ENCODE results near the gene ASF1B.

ASF1B gene

DNA sequence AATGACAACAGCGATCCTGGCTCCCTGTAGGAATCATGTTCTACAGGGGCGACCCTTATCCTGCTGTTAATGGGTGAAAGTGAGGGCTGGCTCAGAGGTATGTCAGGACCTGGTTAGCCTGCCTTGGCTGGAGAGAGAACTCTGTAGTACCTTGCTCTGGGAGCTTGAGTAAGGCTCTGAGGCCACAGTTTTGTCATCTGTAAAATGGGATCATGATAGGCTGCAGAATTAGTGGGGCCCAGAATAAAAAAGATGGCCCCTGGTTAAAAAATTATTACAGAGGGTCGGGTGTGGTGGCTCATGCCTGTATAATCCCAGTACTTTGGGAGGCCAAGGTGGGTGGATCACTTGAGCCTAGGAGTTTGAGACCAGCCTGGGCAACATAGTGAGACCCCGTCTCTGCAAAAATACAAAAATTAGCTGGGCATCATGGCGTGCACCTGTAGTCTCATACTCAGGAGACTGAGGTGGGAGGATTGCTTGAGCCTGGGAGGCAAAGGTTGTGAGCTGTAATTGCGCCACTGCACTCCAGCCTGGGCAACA lies 35.3 kb downstream of the ASF1B start:
- Histone ChIP-seq H3K9ac (ENCODE audit: low read depth, low read length) (no peak overlapping the region), H3K9me3 (replicated peaks; ENCODE audit: low read length) (no peaks in the 10 kb centered on the region), H3K27me3 (ENCODE audit: control insufficient read depth, insufficient read depth, low read length) (no peaks in the 10 kb centered on the region), H3K4me3 (ENCODE audit: low read length) (no peak overlapping the region), H3K4me1 (ENCODE audit: control insufficient read depth, insufficient read depth, low read length) (no peaks in the 10 kb centered on the region), H3K36me3 (ENCODE audit: insufficient read depth, low read length) (peaks cover 47% of the 10 kb centered on the region), H3K4me2 (ENCODE audit: low read length) (no peak overlapping the region)

DNA sequence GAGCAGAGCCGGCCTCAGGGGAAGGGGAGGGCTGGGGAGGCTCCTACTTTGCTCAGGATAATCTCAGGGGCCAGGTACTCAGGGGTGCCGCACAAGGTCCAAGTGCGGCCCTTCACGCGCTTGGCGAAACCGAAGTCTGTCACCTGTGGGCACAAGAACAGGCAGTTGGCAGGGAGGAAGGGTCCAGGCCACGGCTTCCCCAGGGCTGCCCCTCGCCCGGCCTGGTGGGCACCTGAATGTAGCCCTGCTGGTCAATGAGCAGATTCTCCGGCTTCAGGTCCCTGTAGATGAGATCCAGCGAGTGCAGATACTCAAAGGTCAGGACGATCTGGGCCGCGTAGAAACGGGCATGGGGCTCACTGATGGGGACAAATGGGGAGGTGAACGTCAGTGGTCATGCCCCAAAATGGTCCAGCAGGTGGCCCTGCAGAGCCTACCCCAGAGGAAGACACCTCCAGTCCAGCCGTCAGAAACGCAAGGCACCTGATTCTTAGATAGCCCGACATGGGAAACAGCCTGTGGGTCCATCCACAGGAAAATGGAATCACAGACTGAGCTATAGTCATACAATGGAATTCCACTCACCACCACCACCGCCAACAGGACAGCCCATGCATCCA lies 38.7 kb downstream of the ASF1B start:
- H3K9me3 ChIP-seq (replicated peaks; ENCODE audit: low read length), result peaks cover 9% of the 10 kb centered on the region
- no peak overlapping the region for H3K4me3 ChIP-seq (ENCODE audit: low read length)
- H3K36me3 ChIP-seq (ENCODE audit: insufficient read depth, low read length), result peaks cover 42% of the 10 kb centered on the region
- no peaks in the 10 kb centered on the region for H3K27me3 ChIP-seq (ENCODE audit: control insufficient read depth, insufficient read depth, low read length)
- no peak overlapping the region for H3K4me2 ChIP-seq (ENCODE audit: low read length)
- H3K4me1 ChIP-seq (ENCODE audit: control insufficient read depth, insufficient read depth, low read length), result no peaks in the 10 kb centered on the region
- no peak overlapping the region for H3K9ac ChIP-seq (ENCODE audit: low read depth, low read length)

DNA sequence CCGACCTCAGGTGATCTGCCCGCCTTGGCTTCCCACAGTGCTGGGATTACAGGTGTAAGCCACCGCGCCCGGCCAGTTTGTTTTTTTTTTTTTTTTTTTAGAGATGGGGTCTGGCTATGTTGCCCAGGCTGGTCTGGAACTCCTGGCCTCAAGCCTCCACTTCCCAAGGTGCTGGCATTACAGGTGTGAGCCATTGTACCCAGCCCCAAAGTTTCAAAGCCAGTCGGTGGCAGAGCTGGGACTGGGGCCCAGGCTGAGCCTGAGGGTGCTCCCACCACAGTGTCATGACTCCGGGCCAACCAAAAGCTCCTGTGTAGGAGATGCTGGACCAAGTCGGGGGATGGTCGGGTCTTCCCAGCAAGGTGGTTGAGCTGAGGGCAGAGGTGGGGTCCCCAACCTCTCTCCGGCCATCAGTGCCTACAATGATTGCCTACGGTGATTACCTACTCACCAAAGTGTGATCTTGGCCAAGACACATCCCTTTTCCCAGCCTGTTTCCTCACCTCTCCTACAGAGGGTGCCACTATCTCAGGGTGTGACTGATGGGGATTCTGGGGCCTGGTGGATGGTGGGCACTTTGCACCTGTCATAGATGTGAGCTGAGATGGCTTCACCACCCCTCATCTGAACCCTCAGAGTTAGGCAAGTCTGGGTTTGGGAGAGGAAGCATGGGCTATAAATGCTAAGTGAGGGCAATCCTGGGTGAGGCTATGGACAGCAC lies 40.0 kb downstream of the ASF1B start:
- H3K4me1 ChIP-seq (ENCODE audit: control insufficient read depth, insufficient read depth, low read length), result peaks cover 7% of the 10 kb centered on the region
- no peaks in the 10 kb centered on the region for H3K27me3 ChIP-seq (ENCODE audit: control insufficient read depth, insufficient read depth, low read length)
- no peak overlapping the region for H3K4me3 ChIP-seq (ENCODE audit: low read length)
- H3K4me2 ChIP-seq (ENCODE audit: low read length), result no peak overlapping the region
- H3K9ac ChIP-seq (ENCODE audit: low read depth, low read length), result no peak overlapping the region
- H3K36me3 ChIP-seq (ENCODE audit: insufficient read depth, low read length), result peaks cover 34% of the 10 kb centered on the region
- H3K9me3 ChIP-seq (replicated peaks; ENCODE audit: low read length), result peaks cover 9% of the 10 kb centered on the region

DNA sequence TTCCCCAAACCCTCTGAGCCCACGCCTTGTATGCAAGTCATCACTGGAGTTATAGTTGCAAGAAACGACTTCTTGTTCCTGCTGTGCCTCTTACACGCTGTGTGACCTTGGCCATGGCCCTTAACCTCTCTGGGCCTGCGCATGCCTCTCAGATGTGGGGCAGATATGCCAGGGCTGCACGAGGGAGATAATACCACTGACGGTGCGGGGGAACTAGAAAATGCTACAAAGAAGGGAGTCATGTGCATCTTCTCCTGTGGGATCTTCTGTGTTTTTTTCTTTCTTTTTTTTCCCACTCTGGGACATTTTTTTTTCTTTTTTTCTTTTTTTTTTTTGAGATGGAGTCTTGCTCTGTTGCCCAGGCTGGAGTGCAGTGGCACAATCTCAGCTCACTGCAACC lies 41.5 kb downstream of the ASF1B start:
- H3K4me2 ChIP-seq (ENCODE audit: low read length), result no peak overlapping the region
- H3K9ac ChIP-seq (ENCODE audit: low read depth, low read length), result no peak overlapping the region
- no peak overlapping the region for H3K4me3 ChIP-seq (ENCODE audit: low read length)
- H3K36me3 ChIP-seq (ENCODE audit: insufficient read depth, low read length), result peaks cover 23% of the 10 kb centered on the region
- peaks cover 9% of the 10 kb centered on the region for H3K4me1 ChIP-seq (ENCODE audit: control insufficient read depth, insufficient read depth, low read length)
- H3K27me3 ChIP-seq (ENCODE audit: control insufficient read depth, insufficient read depth, low read length), result no peaks in the 10 kb centered on the region
- peaks cover 9% of the 10 kb centered on the region for H3K9me3 ChIP-seq (replicated peaks; ENCODE audit: low read length)

DNA sequence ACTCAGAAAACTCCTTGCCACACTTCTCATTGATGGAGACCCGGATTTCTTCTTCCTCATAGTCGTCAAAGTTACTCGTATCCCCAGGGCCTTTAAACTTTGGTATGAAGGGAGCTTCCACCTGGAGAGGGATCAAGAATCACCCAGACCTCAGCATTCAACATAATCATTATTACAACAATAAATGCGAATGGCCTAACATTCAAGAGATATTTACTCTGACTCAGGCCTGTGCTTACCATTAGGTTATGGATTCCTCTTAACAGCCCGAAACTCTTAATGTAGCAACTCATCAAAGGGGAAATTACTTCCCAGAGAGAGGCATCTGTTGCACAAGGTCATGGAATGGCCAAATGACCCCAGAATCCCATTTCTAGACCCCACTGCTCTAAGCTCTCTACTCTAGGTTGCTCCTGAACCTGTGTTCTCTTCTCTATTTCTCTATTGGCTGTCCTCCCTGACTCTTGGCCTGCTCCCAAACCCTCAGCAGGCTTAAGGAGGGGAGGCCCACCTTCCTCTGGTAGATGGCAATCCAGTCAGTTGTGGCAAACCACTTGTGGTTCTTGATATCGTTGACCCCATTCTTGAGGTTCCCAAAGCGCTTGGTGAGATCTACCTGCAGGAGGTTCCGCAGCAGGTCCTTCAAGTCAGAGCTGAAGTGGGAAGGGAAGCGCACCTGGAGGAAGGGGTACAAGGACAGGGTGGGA lies 43.1 kb downstream of the ASF1B start:
- Histone ChIP-seq H3K9me3 (replicated peaks; ENCODE audit: low read length) (peaks cover 9% of the 10 kb centered on the region), H3K36me3 (ENCODE audit: insufficient read depth, low read length) (peaks cover 28% of the 10 kb centered on the region), H3K4me2 (ENCODE audit: low read length) (no peak overlapping the region), H3K4me3 (ENCODE audit: low read length) (no peak overlapping the region), H3K9ac (ENCODE audit: low read depth, low read length) (no peak overlapping the region), H3K27me3 (ENCODE audit: control insufficient read depth, insufficient read depth, low read length) (no peaks in the 10 kb centered on the region), H3K4me1 (ENCODE audit: control insufficient read depth, insufficient read depth, low read length) (peaks cover 14% of the 10 kb centered on the region)

DNA sequence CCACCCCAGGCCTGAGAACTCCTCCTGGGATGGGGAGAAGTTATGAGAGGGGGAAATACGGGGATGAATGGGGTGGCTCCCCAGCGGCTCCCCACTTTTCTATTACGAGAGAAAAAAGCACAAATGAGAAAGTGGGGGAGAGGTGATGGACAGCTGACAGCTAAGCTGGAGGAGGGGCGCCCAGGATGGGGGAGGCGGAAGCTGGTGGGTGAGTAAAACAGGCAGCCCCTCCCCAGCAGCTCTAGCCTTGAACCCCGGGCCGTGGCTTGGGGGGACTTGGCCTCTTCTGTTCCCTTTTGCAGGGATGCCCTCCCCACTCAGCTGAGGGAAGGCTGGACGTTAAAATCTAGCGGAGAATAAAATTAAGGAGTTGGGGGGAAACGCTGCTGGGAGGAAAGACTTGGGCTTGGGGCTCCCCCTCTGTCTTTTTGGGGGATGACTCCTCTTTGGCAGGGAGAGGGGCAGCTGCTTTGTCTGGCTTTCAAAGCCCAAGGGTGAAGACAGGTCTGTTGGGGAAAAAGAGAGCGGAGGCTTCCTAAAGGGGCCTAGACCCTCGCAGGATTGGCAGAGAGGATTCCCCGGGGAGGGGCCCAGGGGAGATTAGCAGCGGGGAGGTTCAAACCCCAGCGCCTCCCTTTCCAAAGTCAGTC lies 44.5 kb downstream of the ASF1B start:
- Histone ChIP-seq H3K9ac (ENCODE audit: low read depth, low read length) (peak overlapping the region; percentile 90), H3K27me3 (ENCODE audit: control insufficient read depth, insufficient read depth, low read length) (no peaks in the 10 kb centered on the region), H3K4me2 (ENCODE audit: low read length) (peak overlapping the region; percentile 100), H3K4me3 (ENCODE audit: low read length) (peak overlapping the region; percentile 95), H3K36me3 (ENCODE audit: insufficient read depth, low read length) (peaks cover 21% of the 10 kb centered on the region), H3K9me3 (replicated peaks; ENCODE audit: low read length) (peaks cover 9% of the 10 kb centered on the region), H3K4me1 (ENCODE audit: control insufficient read depth, insufficient read depth, low read length) (peaks cover 14% of the 10 kb centered on the region)

DNA sequence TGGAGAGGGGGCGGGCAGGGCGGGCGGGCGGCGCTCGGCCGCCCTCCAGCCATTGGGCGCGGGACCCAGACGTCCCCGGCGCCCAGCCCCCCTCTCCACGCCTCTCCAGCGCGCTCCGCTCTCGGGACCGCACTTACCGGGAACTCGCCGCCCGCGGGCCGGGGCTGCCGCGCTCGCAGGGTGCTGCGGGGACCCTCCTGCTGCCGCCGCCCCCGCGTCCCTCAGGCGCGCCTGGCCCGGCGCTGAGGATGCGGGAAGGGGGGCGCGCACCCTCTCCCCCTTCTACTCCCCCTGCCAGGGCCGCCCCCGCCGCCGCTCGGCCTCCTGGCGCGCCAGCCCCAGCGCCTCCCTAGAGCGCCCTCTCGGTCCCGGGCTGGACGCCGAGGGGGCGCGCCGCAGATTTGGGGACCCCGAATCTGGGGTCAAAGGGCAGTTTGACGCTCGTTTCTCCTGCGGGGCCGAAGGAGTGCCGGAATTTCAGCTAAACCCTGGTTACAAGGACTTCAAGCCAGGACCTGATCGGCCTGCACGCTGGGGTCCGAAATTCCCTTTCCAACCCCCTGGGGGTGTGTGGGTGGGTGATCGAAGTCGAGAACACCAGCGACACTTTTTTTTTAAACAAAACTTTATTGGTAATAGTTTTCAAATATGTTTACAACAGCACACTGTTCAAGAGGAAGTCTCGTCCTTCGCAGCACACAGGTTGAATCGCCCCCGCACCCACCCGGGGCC lies 45.1 kb downstream of the ASF1B start:
- H3K9me3 ChIP-seq (replicated peaks; ENCODE audit: low read length), result peaks cover 9% of the 10 kb centered on the region
- peak overlapping the region; percentile 95 for H3K4me3 ChIP-seq (ENCODE audit: low read length)
- no peaks in the 10 kb centered on the region for H3K27me3 ChIP-seq (ENCODE audit: control insufficient read depth, insufficient read depth, low read length)
- H3K36me3 ChIP-seq (ENCODE audit: insufficient read depth, low read length), result peaks cover 17% of the 10 kb centered on the region
- H3K9ac ChIP-seq (ENCODE audit: low read depth, low read length), result peak overlapping the region; percentile 90
- H3K4me2 ChIP-seq (ENCODE audit: low read length), result peak overlapping the region; percentile 100
- peaks cover 14% of the 10 kb centered on the region for H3K4me1 ChIP-seq (ENCODE audit: control insufficient read depth, insufficient read depth, low read length)

DNA sequence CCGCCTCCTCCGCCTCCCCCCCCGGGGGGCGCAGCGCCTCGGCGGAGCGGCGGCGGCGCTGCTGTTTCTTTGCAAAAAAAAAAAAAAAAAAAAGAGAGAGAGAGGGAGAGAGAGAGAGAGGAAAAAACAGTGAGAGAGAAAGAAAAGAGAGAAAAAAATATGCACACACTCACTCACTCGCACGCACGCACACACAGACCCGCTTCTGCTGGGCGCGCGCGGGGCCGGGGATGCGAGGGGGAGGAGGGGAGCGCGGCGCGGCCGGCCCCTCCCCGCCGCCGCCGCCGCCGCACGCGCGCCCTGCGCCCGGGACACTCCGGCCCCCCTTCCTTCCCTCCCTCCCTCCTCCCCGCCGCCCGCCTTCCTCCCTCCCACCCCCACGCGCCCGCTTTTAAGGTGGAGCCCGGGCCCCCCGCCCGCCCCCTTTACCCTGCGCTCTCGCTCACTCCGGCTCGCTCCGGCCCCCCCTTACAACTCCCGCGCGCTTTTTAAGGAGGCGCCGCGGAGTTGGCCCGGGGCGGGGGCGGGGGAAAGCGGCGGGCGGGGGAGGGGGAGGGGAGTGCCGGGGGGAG lies 45.8 kb downstream of the ASF1B start, which contains the start of gene SAMD1:
TSS of gene SAMD1 (minus strand) at position 243 of the 572 bp plus-strand sequence.
- Histone ChIP-seq H3K9me3 (replicated peaks; ENCODE audit: low read length) (peaks cover 9% of the 10 kb centered on the region), H3K9ac (ENCODE audit: low read depth, low read length) (peak within 1 kb of the TSS; percentile 90), H3K4me3 (ENCODE audit: low read length) (peak within 1 kb of the TSS; percentile 95), H3K4me2 (ENCODE audit: low read length) (peak within 1 kb of the TSS; percentile 100), H3K27me3 (ENCODE audit: control insufficient read depth, insufficient read depth, low read length) (no peaks in the 10 kb centered on the region), H3K4me1 (ENCODE audit: control insufficient read depth, insufficient read depth, low read length) (peaks cover 14% of the 10 kb centered on the region), H3K36me3 (ENCODE audit: insufficient read depth, low read length) (peaks cover 17% of the 10 kb centered on the region)

DNA sequence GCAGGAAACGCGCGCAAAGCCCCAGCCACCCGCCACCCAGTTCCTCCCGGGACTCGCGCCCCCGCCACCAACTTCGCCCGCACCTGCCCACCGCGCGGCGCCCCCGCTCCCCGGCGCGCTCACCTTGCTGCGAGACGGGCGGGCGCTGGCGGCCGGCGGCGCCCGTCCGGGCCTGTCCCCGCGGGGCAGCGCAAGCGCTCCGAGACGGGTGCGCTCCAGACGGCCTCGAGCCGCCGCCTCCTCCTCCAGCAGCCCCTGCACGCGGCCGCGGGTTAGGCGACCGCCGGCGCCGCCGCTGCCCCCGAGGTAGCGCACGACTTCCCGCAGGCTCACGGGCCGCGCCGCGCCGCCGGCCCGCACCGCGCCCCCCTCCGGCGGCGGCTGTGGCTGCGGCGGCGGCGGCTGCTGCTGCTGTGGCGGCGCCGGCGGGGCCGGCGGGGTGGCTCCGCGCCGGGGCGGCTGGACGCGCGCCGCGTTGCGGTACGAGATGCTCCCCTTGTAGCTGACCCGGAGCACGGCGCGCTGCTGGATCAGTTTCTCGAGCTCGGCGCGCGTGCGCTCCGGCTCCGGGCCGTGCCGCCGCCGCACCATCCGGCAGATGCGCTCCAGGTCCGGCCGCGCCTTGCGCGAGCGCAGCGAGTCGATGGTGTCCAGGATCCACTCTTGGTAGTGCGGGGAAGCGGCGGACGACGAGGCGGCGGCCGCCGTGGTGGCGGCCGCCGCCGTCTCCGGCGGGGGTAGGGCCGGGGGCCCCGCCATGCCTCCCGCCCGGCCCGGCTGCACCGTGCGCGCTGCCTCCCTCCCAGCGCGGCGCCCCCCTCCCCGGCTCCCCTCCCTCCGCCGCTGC lies 46.5 kb downstream of the ASF1B start:
- peak overlapping the region; percentile 72 for H3K4me3 ChIP-seq (ENCODE audit: low read length)
- H3K9ac ChIP-seq (ENCODE audit: low read depth, low read length), result peak overlapping the region; percentile 50
- peaks cover 14% of the 10 kb centered on the region for H3K4me1 ChIP-seq (ENCODE audit: control insufficient read depth, insufficient read depth, low read length)
- H3K9me3 ChIP-seq (replicated peaks; ENCODE audit: low read length), result peaks cover 9% of the 10 kb centered on the region
- peak overlapping the region; percentile 87 for H3K4me2 ChIP-seq (ENCODE audit: low read length)
- no peaks in the 10 kb centered on the region for H3K27me3 ChIP-seq (ENCODE audit: control insufficient read depth, insufficient read depth, low read length)
- H3K36me3 ChIP-seq (ENCODE audit: insufficient read depth, low read length), result peaks cover 17% of the 10 kb centered on the region

DNA sequence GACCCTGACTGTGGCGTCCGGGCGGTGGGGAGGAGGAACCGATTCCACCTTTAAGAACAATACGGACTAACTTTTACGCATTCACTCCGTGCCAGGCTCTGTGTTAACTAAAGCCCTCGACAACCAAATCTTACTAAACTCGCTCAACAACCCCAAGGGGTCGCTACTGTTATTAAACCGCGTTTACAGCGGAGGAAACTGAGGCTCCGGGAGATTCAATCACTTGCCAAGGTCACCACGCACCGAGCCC lies 47.1 kb downstream of the ASF1B start:
- Histone ChIP-seq H3K4me3 (ENCODE audit: low read length) (peak overlapping the region; percentile 72), H3K4me1 (ENCODE audit: control insufficient read depth, insufficient read depth, low read length) (peaks cover 14% of the 10 kb centered on the region), H3K36me3 (ENCODE audit: insufficient read depth, low read length) (peaks cover 17% of the 10 kb centered on the region), H3K4me2 (ENCODE audit: low read length) (peak overlapping the region; percentile 87), H3K27me3 (ENCODE audit: control insufficient read depth, insufficient read depth, low read length) (no peaks in the 10 kb centered on the region), H3K9me3 (replicated peaks; ENCODE audit: low read length) (peaks cover 9% of the 10 kb centered on the region), H3K9ac (ENCODE audit: low read depth, low read length) (peak overlapping the region; percentile 45)

All from skeletal muscle satellite cell (primary cell).